Nasal cavity respiratory epithelium epithelial cell of viscerocranial mucosa (primary cell): Measurements from ENCODE around the gene PTPN20. TPM values are rescaled to one million over a fixed set of nuclear protein-coding genes. Genes with fewer than 3 reads are reported as not detected.

Experiments
- total RNA-seq: library from RNA; depleted of rRNA; stranded (reverse); fragments of >200 nt; gene quantifications from 2 replicates; pipeline ENCODE4 v1.2.3, GENCODE V29; 2014

Gene PTPN20
- 3.4 and 4.0 TPM in 2 replicates for total RNA-seq

GRCh38 chr10:46911144-46911876 lies at the start of gene PTPN20:
TSS of gene PTPN20 (plus strand) at chr10:46911428. CDS start at chr10:46932500, 21,072 bp downstream.

